HG02678 (cell line): ENCODE results near the gene TRIM71.
"Not testable (repeated sequence)": the region's sequence is repeated elsewhere in the genome, so short reads cannot be mapped to it uniquely, and the experiment has no call there.

Experiments
- ATAC-seq: cut with Tn5 transposase; IDR thresholded peaks from one replicate; pipeline ENCODE4 v1.9.1; 2021; ENCODE audit warnings: mild to moderate bottlenecking, moderate library complexity; ENCODE audit not compliant: unreplicated experiment

TRIM71 gene

DNA sequence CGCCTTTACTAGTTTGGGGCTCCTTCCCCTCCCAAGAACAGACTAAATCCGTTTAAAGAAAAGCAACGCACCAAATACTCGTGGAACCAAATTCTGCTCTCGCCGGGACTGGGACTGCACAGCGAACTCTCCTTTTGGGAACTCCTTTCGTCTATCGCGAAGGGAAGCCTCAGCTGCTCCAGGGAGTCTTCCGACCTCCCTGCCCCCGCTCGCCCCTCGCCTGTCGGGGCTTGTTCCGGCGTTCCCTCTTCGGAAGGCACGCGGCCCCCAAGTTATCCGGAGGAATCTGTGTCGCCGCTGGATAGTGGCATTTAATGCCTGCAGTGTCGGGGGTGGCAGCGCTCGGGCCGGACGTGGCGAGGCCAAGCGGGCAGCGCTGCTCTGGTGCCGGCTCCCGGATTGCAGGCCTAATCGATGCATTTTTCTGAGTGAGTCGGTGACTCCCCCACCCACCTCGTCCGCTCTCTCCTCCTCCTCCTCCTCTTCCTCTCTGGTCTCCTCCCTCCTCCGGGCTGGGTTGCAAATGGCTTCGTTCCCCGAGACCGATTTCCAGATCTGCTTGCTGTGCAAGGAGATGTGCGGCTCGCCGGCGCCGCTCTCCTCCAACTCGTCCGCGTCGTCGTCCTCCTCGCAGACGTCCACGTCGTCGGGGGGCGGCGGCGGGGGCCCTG is at the start of gene TRIM71:
TRIM71 (plus strand) TSS at position 440 of the 671 bp plus-strand sequence; CDS start at position 524, 84 bp downstream.
- ATAC-seq: no peak

DNA sequence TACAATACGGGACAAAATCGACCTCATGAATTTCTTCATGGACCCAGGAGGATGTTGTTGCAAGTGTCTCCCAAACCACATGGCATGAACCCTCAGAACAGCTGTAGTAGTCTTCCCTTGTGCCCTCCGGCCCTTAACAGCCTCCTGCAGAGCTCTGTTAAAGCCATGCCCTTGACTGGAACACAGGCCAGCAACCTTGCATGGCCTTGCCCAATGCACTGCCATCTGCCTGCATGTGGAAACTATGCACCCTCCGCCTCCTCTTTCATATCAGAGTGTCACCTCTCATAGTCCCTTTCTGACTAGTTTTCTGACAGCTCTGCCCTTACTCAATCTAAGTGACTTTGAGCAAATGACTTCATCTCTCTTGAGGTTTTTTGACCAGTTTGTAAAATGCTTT is 39.4 kb upstream of the TRIM71 start:
- no peak for ATAC-seq

DNA sequence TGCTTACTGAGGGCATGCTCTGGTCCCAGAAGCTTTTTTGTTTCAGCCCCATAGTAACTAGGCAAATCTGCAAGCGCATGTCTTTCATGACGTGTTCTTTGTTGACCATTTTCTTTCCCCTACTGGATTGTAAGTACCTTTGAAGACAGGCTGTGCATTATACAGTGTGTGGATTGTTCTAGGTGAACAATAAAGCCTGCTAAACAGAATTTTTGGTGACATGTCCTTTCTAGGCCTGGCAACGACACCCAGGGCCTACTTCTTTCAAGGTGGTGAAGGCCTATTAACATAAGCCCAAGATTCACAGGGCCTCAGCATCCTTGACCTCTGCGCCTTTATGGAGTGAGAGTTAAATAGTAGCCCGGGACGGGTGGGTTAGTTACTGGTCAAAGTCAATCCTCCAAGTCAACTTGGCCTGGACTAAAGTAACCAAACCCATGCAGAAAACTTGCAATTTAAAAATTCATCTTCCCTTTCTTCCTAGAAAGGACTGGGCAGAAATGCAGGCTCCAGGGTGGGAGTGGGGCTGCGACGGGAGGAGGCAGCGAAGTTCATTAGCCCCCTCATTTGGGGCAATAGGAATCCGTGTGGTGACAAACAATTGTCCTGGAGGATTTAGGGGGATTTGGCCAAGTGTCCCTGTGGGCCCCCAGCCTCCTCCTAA is 37.6 kb upstream of the TRIM71 start:
- ATAC-seq: no peak

DNA sequence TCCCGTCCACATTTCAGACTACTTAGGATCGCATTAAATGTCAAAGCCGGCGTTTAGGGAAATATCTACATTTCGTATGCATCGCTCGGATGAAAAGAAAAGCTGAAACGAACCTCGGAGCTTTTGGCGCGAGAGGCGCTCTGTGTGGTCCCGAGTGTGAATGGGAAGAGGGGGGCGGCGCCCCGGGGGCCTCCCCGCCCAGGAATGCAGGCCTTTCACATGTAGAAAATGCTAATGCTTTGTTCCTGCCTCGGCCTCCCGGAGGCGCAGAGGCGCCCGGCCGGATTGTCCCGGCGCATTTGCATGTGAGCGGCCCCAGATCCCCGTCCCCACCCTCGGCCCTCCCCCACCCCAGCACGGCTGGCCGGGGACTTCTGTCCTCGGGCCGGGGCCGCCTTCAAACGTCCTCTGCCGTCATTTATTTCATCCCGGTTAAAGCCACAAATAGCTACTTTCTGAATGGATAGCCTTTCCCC is 37.0 kb upstream of the TRIM71 start:
- ATAC-seq: peak; percentile 39

DNA sequence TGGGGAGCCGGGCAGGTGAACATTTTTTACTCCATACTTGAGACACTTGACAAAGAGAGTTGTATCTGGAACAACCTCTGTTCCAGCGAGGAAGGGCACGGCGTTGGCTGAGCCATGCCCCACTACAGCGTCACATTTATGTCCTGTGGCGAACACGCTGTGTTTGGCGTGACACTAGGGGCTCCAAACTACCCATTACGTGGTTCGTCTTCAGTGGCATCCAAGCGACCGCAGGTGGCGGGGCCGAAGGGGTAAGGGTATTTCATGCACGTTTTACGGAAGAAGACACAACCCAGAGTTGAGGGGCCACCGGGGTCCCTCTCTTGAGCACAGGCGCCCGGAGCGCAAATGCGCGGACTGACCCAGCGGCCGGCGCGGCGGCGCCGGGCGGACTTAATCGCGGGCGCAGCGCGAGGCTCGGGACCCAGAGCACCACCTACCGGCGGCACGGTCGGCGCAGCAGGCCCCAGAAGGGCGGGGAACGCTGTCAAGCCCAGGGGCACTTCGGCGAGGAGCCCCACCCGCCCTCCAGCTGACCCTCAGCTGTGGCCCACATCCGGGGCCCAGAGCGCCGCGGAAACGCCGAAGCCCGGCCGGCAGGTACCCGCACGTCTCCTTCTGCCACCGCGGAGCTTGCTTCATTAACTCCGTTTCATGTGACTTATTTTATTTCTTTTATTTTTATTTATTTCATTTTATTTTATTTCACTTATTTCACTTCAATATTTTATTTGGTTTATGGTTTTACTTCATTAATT is 36.4 kb upstream of the TRIM71 start:
- ATAC-seq: peak; percentile 95

DNA sequence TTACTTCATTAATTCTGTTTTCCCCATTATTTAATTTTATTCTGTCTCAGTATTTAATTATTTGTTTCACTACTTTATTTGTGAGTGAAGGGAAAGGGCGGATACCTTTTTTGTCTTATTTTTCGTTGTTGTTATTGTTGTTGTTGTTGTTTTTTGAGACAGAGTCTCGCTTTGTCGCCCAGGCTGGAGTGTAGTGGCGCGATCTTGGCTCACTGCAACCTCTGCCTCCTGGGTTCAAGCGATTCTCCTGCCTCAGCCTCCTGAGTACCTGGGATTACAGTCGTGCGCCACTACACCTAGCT is 35.9 kb upstream of the TRIM71 start:
- not testable (repeated sequence) for ATAC-seq

DNA sequence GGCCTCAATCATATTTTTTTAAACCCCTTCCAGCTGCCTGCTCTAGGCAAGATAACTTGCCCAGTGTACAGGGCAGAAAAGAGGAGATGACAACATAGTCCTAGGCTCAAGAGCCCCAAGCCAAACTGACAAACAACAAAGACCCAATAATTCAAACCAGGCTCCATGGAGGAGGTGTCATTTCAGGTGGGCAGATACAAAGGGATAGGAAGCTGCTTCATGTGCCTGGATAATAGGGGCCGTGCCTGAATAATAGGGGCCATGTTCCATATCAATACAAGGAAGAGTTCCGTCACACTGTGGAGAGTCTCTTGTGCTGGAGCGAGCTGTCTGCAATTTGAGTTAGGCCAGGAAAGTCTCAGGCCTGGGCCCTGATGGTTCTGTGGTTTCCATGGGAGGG is 35.4 kb upstream of the TRIM71 start:
- no peak for ATAC-seq

DNA sequence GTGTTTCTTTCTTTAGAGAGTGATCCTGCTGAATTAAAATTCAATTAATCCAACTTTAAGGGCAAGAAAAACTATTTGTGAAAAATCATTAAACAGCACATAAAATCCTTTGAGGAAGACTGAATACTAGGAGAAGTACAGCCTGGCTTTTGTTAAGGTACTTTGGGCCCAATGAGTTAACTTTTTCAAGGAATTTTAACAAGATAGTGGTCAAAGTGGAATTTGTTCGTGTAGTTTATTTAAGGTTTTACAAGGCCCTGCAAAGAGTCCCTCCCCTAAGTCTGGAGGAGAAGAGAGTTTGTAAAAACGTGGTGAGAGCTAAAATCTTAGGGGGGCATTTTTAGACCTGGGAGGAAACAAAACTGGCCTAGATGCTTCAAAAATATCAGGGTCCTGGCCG is 26.0 kb upstream of the TRIM71 start:
- no peak for ATAC-seq

DNA sequence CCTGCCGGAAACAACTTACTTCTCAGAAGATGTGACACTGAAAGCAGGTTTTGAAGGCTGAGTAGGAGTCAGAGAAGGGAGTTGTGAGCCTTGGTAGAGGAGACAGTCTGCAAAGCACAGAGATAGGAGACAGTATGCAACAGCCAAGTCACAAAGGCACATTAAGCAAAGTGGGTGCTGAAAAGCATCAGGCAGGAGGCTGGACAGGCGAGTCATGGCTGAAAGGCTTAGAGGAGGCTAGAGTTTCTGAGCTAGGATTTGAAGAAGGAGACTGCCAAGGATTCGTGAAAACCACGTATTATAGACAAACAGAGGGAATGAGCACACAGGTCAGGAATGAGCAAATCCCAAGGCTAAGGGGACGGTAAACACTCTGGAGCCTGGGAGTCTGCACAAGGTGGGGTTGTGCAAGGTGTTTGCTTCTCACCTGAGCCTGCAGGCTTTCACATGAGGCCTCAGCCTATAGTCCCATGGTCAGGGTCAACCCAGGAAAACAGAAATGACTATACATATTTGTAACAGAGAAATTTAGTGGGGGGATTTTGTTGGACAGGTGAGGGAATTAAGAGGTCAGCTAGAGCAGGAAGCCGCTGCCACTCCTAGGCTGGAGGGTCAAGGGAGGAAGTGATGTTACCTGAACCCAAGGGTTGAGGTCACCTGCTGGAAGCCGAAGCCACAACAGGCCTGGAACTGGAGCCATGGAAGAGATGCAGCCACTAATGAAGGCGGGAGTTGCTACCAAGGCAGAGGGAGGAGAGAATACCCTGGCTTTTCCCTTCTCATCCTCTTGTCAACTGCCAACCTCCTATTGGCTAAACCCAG is 23.1 kb upstream of the TRIM71 start:
- no peak for ATAC-seq

DNA sequence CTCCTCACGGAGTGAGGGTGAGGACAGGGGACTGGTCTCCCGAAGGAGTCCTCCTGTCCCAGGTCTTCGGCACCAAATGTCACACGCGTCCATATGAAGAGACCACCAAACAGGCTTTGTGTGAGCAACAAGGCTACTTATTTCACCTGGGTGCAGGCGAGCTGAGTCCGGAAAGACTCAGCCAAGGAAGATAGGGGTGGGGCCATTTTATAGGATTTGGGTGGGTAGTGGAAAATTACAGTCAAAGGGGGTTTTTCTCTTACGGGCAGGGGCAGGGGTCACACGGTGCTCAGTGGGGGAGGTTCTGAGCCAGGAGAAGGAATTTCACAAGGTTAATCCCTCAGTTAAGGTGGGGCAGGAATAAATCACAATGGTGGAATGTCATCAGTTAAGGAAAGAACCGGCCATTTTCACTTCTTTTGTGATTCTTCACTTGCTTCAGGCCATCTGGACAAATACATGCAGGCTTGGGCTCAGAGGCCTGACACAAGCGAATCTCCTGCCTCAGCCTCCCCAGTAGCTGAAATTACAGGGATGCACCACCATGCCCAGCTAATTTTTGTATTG is 21.3 kb upstream of the TRIM71 start:
- ATAC-seq: not testable (repeated sequence)

DNA sequence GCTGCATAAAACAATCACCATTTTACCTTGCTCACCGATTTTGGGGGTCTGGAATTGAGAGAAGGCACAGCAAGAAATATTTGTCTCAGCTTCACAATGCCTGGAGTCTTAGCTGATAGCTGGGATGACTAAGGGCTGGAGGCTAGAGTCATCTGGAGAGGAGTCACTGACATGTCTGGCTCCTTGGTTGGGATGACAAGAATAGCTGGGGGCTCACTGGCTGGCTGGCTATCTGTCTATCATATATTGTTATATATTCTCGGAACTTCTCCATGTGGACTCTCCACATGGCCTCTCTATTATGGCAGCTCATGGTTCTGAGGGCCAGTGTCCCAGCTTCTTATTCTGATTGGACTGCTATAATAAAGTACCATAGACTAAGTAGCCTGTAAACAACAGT is 20.0 kb upstream of the TRIM71 start:
- no peak for ATAC-seq

DNA sequence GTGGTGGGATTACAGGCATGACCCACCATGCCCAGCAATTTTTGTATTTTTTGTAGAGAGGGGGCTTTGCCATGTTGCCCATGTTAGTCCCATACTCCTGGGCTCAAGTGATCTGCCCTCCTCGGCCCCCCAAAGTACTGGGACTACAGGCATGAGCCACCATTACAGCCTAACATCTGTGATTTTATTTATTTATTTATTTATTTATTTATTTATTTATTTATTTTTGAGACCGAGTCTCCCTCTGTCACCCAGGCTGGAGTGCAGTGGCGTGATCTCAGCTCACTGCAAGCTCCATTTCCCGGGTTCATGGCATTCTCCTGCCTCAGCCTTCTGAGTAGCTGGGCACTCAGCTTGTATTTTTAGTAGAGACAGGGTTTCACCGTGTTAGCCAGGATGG is 16.4 kb upstream of the TRIM71 start:
- ATAC-seq: not testable (repeated sequence)

DNA sequence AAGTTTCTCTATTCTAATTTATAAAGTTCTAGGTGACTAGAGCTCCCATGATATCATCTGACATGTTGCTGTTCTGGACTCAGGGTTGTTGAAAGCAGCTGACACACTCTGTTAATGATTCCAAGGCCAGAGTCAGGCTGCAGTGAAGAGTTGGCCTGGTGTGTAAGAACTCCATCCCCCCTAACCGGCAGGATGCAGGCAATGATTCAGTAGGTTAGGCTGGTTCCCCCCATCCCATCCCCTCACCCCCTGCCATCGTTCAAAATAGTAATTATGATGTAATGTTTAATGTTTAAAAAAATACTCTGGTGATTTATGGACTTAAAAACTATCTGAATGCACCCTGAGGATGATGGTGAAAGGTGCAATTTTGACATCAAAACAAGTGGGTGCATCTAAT is 4.6 kb upstream of the TRIM71 start:
- ATAC-seq: peak; percentile 45

DNA sequence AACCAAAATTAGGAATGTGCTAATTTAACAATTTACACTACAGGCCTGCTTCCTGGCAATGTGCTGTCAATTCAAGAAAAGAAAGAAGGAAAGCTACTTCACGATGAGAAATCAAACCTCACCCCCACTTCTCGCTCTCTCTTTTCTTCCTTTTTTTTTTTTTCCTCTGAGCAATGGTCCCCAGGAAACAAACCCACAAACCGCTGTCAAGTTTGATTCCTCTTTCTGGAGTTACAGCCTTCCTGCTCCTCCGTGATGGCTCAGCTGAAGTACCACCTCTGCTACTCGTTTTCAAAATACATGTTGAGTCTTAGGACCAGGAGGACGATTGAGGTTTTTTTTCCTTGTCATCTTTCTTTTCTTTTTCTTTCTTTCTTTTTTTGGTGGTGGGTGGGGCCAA is 3.4 kb upstream of the TRIM71 start:
- no peak for ATAC-seq

DNA sequence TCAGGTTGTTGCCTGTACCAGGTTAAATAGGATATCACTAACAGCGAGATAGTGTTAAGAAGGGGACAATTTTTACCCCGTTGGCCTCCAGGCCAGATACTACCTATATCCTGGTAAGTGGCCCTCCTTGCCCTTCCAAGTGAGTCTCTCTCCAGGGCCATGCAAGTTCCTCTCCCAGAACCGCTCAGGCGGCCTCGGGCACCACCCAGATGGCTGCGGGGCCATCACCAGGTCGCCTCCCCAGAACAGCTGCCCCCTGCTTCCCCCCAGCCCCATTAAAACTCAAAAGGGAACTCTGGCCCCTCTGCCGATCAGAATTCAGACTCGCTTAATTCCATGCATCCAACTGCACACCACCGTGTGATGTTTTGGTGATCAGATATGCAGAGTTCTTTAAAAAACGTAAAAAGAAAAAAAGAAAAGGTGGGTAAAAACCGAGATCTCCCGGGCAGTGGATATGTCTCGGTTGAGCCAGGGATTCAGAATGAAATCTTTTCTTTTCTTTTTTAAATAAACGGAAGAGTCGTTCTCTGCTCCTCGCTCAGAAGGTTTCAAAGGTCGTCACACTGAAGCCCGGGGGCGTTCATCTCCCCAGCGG is 1.9 kb upstream of the TRIM71 start:
- no peak for ATAC-seq

DNA sequence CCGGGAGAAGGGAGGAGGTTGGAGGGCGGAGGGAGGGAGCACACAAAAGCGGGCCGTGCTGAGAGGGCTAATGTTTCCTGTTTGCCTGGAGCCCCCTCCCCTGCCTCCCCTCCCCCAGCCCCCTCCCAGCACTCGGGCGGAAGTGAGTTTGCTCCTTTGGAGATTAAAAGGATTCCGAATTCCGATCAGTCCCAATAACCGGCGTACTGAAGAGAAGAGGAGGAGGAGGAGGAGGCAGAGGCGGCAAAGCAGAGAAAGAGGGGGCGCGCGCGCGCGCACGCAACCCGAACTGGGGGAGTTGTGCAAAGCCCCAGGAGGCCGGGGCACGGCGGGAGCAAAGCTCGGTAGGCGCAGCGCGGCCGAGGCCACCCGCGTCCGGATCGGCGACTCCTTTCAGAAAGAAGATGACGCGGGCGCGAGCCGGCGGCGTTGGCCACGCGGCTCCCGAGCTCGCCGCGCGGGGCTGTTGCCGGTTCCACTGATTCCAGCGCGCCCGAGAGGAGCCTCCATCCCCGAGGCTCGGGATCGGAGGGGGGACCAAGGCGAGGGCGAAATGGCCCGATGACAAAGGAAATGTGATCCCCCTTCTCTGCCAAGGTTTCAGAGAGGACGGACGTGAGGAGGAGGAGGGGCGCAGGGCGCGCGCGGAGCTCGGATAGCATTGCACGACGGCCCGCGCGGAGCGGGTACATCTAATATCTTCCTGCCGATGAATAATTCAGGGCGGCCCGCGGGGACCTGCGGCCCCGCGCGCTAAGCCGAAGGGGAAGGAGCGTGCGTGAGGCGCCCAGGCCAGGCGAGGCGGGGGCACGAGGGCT is 1.1 kb upstream of the TRIM71 start:
- no peak for ATAC-seq

DNA sequence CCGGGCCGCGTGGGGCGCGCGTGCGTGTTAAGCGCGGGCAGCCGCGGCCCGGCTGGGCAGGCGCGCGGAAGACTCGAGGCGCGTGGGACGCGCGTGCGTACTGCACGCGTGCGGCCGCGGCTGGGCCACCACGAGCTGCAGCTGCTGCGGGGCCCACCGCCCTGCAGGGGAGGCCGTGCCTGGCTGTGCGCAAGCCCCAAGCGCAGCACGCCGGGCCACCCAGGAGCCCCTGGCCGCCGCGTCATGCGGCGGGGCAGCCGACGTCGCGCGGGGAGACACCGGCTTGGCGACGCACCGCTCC is 590 bp upstream of the TRIM71 start:
- ATAC-seq: no peak

DNA sequence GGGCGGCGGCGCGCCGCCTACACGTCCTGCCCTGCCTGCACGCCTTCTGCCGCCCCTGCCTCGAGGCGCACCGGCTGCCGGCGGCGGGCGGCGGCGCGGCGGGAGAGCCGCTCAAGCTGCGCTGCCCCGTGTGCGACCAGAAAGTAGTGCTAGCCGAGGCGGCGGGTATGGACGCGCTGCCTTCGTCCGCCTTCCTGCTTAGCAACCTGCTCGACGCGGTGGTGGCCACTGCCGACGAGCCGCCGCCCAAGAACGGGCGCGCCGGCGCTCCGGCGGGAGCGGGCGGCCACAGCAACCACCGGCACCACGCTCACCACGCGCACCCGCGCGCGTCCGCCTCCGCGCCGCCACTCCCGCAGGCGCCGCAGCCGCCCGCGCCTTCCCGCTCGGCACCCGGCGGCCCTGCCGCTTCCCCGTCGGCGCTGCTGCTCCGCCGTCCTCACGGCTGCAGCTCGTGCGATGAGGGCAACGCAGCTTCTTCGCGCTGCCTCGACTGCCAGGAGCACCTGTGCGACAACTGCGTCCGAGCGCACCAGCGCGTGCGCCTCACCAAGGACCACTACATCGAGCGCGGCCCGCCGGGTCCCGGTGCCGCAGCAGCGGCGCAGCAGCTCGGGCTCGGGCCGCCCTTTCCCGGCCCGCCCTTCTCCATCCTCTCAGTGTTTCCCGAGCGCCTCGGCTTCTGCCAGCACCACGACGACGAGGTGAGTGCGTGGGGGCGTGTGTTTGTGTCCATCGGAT is 602 bp downstream of the TRIM71 start:
- ATAC-seq: no peak

DNA sequence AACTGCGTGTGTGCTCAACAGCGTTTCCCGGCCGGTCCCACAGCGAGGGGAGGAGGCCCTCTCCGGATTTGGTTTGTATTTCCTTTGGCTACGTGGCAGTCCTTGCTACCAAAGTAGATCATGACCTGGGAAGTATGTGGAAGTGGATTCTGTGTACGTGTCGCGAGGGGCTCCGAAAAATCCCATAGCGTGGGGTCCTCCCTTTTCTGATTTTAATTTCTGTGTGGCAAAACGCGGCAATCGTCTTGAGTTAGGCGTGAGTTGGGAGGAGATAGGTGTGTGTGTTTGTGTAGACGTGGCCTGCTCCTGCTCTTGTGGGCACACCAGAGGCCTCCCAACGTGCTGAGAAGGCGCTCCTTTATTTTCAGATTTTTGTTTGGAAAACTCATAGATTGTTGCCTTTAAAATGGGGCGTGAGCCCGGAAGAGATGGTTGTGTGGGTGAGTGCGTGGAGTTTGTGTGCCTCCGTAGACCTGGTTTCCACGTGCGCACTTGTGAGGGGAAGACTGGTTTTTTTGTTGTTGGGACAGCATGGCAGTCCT is 1.2 kb downstream of the TRIM71 start:
- ATAC-seq: no peak
